SK-N-SH treated with all-trans-retinoic acid at 6 μM for 48 hours (cell line): ENCODE data around the gene NTM.

Source experiments
- ESRRG ChIP-seq: fragments of 250-450 bp; sonication (Bioruptor Pico); IDR thresholded peaks from 2 replicates; pipeline ENCODE4 v1.6.1; 2021; ENCODE audit warnings: mild to moderate bottlenecking
- GLIS3 ChIP-seq: fragments of 250-450 bp; sonication (Bioruptor Pico); IDR thresholded peaks from 2 replicates; pipeline ENCODE4 v1.5.0; 2020; ENCODE audit warnings: mild to moderate bottlenecking, moderate library complexity
- ISL1 ChIP-seq: fragments of 250-450 bp; sonication (Bioruptor Pico); IDR thresholded peaks from 2 replicates; pipeline ENCODE4 v2.1.2; 2022; ENCODE audit warnings: mild to moderate bottlenecking, moderate library complexity
- ZFP3 ChIP-seq: fragments of 250-450 bp; sonication (Bioruptor Pico); IDR thresholded peaks from 2 replicates; pipeline ENCODE4 v1.5.0; 2020; ENCODE audit warnings: mild to moderate bottlenecking, moderate library complexity
- ZFP30 ChIP-seq: fragments of 450-650 bp; formaldehyde crosslinking; IDR thresholded peaks from 2 replicates; pipeline ENCODE4 v1.5.0; 2022; ENCODE audit warnings: mild to moderate bottlenecking, moderate library complexity
- ZNF8 ChIP-seq: fragments of 450-650 bp; formaldehyde crosslinking; IDR thresholded peaks from 2 replicates; pipeline ENCODE4 v1.5.0; 2020; ENCODE audit warnings: mild to moderate bottlenecking, moderate library complexity
- TF ChIP-seq, protein P1 (sequence below): fragments of 250-450 bp; sonication (Bioruptor Pico); IDR thresholded peaks from 2 replicates; pipeline ENCODE4 v1.8.0; 2020; ENCODE audit warnings: mild to moderate bottlenecking, moderate library complexity, borderline replicate concordance
- TF ChIP-seq, protein P2 (sequence below): fragments of 250-450 bp; sonication (Bioruptor Pico); IDR thresholded peaks from 2 replicates; pipeline ENCODE4 v1.5.1; 2020; ENCODE audit warnings: low read depth, mild to moderate bottlenecking, moderate library complexity

DNA sequence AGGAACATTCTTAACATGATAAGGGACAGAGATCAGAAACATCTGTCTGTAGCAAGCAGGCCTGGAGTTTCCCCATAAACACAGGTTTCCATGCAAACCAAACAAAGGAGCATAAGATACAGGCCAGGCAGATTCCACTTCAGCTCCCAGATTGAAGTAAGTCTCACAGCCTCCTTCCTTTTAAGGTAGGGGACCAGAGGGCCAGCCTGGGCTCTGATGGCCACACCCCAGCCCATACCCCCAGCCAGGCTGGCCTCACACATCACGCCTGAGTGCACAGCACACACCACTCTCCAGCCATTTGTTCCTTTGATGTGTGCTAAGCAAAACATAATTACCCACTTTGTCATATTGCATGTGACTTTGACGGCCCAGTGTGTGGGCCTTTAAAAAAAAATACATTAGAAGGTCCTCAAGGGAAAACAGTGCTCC is 518.7 kb downstream of the NTM start:
- TF ChIP-seq ISL1 (CRISPR knock-in tag), result no peak
- TF ChIP-seq, protein P1, sequence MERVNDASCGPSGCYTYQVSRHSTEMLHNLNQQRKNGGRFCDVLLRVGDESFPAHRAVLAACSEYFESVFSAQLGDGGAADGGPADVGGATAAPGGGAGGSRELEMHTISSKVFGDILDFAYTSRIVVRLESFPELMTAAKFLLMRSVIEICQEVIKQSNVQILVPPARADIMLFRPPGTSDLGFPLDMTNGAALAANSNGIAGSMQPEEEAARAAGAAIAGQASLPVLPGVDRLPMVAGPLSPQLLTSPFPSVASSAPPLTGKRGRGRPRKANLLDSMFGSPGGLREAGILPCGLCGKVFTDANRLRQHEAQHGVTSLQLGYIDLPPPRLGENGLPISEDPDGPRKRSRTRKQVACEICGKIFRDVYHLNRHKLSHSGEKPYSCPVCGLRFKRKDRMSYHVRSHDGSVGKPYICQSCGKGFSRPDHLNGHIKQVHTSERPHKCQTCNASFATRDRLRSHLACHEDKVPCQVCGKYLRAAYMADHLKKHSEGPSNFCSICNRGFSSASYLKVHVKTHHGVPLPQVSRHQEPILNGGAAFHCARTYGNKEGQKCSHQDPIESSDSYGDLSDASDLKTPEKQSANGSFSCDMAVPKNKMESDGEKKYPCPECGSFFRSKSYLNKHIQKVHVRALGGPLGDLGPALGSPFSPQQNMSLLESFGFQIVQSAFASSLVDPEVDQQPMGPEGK, result no peak
- TF ChIP-seq GLIS3 (CRISPR knock-in tag), result no peak
- TF ChIP-seq ZNF8 (CRISPR knock-in tag), result no peak
- TF ChIP-seq, protein P2, sequence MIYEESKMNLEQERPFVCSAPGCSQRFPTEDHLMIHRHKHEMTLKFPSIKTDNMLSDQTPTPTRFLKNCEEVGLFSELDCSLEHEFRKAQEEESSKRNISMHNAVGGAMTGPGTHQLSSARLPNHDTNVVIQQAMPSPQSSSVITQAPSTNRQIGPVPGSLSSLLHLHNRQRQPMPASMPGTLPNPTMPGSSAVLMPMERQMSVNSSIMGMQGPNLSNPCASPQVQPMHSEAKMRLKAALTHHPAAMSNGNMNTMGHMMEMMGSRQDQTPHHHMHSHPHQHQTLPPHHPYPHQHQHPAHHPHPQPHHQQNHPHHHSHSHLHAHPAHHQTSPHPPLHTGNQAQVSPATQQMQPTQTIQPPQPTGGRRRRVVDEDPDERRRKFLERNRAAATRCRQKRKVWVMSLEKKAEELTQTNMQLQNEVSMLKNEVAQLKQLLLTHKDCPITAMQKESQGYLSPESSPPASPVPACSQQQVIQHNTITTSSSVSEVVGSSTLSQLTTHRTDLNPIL (CRISPR knock-in tag), result no peak
- no peak for TF ChIP-seq ZFP3 (CRISPR knock-in tag)
- TF ChIP-seq ESRRG (CRISPR knock-in tag), result no peak
- no peak for TF ChIP-seq ZFP30 (CRISPR knock-in tag)
